Neural cell (in vitro differentiated cells): ENCODE measurements around the gene RBMY1A1.
"Not testable (repeated sequence)": the region's sequence is repeated elsewhere in the genome, so short reads cannot be mapped to it uniquely, and the experiment has no call there.

Experiments
- EP300 ChIP-seq: fragments of 450-650 bp; conservative IDR thresholded peaks from 2 replicates; pipeline ENCODE4 v1.6.1; 2014; ENCODE audit warnings: antibody characterized with exemption, mild to moderate bottlenecking, moderate library complexity; ENCODE audit not compliant: poor library complexity, severe bottlenecking
- EZH2 ChIP-seq: fragments of 200-600, 300-800 bp; shearing (Covaris generic), sonication (generic); IDR thresholded peaks from 2 replicates; pipeline ENCODE4 v1.6.1; 2014; ENCODE audit warnings: antibody characterized with exemption, low read length, borderline replicate concordance, mild to moderate bottlenecking; ENCODE audit not compliant: insufficient read depth, poor library complexity, severe bottlenecking
- POLR2AphosphoS5 ChIP-seq: IDR thresholded peaks from 2 replicates; pipeline ENCODE4 v1.6.1; 2012
- RAD21 ChIP-seq: fragments of 450-650 bp; conservative IDR thresholded peaks from 2 replicates; pipeline ENCODE4 v1.6.1; 2014; ENCODE audit warnings: antibody characterized with exemption, mild to moderate bottlenecking, moderate library complexity
- SMC3 ChIP-seq: fragments of 450-650 bp; conservative IDR thresholded peaks from 2 replicates; pipeline ENCODE4 v1.6.1; 2014; ENCODE audit warnings: antibody characterized with exemption, mild to moderate bottlenecking, moderate library complexity; ENCODE audit not compliant: poor library complexity
- TAF1 ChIP-seq: IDR thresholded peaks from 2 replicates; pipeline ENCODE4 v1.6.1; 2012; ENCODE audit warnings: low read depth
- TF ChIP-seq, protein P1 (sequence below): fragments of 450-650 bp; IDR thresholded peaks from 2 replicates; pipeline ENCODE4 v1.5.1; 2014; ENCODE audit warnings: antibody characterized with exemption, mild to moderate bottlenecking, moderate library complexity; ENCODE audit not compliant: poor library complexity, severe bottlenecking
- TF ChIP-seq, protein P2 (sequence below): IDR thresholded peaks from 2 replicates; pipeline ENCODE4 v1.6.1; 2012; ENCODE audit warnings: borderline replicate concordance

DNA sequence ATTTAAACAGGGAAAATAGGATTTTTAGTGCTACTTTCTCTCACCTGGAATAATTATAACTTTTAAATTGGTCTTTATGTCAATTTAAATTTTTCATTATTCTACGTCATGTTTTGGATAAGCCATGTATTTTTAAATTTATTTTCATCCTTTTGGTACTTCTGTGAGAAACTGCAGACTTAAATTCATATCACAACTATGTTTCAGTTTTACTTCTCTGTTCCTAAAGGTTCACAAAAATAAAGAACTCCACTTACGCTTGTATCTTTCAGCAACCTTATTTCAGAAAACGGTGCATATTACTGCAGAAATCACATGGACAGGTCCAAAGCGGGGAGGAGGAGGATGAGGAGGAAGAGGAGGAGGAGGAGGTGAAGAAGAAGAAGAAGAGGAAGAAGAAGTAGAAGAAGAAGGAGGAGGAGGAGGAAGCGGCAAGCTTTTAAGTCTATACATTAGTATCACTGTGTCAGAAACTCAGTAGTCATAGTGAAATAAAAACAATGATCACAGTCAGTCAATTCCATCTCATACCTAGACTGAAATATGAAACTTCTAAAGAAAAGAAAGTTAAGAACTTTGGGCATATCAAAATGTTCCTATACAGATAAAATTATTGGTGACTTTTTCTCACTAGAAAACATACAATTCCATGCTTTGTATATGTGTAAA lies 24.8 kb downstream of the RBMY1A1 start:
- TF ChIP-seq, protein P1, sequence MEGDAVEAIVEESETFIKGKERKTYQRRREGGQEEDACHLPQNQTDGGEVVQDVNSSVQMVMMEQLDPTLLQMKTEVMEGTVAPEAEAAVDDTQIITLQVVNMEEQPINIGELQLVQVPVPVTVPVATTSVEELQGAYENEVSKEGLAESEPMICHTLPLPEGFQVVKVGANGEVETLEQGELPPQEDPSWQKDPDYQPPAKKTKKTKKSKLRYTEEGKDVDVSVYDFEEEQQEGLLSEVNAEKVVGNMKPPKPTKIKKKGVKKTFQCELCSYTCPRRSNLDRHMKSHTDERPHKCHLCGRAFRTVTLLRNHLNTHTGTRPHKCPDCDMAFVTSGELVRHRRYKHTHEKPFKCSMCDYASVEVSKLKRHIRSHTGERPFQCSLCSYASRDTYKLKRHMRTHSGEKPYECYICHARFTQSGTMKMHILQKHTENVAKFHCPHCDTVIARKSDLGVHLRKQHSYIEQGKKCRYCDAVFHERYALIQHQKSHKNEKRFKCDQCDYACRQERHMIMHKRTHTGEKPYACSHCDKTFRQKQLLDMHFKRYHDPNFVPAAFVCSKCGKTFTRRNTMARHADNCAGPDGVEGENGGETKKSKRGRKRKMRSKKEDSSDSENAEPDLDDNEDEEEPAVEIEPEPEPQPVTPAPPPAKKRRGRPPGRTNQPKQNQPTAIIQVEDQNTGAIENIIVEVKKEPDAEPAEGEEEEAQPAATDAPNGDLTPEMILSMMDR = not testable (repeated sequence)
- TF ChIP-seq EZH2, EP300, SMC3, POLR2AphosphoS5, TAF1, RAD21: not testable (repeated sequence)
- TF ChIP-seq, protein P2, sequence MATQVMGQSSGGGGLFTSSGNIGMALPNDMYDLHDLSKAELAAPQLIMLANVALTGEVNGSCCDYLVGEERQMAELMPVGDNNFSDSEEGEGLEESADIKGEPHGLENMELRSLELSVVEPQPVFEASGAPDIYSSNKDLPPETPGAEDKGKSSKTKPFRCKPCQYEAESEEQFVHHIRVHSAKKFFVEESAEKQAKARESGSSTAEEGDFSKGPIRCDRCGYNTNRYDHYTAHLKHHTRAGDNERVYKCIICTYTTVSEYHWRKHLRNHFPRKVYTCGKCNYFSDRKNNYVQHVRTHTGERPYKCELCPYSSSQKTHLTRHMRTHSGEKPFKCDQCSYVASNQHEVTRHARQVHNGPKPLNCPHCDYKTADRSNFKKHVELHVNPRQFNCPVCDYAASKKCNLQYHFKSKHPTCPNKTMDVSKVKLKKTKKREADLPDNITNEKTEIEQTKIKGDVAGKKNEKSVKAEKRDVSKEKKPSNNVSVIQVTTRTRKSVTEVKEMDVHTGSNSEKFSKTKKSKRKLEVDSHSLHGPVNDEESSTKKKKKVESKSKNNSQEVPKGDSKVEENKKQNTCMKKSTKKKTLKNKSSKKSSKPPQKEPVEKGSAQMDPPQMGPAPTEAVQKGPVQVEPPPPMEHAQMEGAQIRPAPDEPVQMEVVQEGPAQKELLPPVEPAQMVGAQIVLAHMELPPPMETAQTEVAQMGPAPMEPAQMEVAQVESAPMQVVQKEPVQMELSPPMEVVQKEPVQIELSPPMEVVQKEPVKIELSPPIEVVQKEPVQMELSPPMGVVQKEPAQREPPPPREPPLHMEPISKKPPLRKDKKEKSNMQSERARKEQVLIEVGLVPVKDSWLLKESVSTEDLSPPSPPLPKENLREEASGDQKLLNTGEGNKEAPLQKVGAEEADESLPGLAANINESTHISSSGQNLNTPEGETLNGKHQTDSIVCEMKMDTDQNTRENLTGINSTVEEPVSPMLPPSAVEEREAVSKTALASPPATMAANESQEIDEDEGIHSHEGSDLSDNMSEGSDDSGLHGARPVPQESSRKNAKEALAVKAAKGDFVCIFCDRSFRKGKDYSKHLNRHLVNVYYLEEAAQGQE = not testable (repeated sequence)
